GM21737 (cell line): ENCODE measurements around the gene PPP1R3C.

Source experiments
- ATAC-seq: cut with Tn5 transposase; IDR thresholded peaks from one replicate; pipeline ENCODE4 v1.9.1; 2021; ENCODE audit warnings: mild to moderate bottlenecking, moderate library complexity; ENCODE audit not compliant: unreplicated experiment

Gene PPP1R3C

DNA sequence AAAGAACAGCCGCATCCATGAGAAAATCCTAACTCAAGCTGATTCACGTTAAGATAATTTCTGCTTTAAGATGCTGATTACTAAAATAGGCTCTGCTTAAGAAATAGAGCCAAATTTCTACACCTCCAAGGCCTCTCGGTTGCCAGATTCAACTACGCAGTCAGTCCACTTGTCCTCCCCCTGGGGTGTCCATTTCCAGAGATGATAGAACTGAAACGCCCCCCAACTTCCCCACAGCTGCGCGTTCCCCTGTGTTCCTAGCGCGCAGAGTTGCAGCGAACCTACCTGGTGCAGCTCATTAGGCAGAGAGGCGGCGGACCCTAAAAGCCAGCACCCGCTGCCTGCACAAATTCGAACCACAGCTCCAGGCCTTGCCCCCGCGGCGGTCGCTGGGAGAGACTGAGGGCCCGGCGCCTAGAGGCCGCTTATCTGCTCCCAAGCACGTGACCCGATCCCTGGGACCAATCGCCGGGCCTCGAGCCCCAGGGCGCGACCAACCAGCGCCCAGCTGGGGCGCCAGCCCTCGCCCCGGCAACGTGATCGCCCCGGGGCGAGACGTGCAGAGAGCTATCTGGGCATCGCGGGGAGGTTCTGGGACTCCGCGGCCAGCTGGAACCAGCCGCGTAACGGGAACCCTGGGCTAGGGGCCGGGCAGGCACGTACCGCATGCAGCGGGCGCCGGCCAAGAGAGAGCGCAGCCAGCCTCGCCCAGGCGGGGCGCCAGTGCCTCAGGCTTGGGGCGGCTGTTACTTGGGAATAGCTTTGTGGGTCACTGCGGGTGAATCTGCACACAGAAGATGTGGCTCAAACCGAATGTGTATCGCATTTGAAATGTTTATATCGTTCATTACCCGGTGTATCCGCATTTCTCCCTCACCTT is at the start of gene PPP1R3C:
TSS of gene PPP1R3C (minus strand) at position 401 of the 880 bp plus-strand sequence. CDS start at position 299, 102 bp downstream.
- ATAC-seq = peak; percentile 74

DNA sequence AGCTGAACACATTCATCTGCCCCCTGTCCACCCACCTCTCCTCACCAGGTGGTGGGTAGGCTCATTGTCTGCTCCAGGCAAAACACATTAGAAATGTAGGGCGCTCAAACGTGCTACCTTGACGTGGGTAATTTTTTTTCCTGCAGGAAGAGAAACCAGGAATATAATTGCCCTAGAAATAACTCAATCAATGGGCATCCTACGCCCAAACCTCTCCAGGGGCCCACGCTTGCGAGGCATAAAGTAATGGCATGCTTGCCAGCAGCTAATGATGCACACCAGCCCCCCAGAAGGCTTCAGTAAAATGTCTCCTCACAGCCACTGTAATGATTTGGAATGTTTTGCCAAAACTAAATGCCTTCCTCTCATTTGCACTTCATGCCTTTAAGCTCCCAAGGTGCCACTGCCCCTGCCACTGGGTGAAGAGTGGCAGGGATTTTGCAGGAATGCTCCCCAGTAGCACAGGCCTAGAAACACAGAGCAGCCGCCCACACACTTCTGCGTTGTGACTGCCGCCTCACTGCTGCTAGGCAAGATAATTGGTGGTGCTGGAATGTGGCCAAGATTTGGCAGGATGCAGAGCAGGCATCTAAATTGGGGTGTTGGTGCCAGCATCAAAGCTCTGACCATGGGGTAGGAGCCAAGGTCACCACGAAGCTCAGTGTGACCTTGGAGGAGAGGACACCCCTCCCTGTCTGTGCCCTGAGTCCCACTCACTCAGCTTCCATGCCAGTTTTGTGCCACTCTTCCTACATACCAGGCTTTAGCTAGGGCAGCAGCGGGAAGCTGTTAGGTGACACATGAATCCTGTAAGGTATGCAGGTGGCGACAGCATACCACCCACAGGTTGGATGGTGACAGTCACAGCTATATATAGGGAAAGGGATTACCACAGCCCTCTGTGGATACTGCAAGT is 48.7 kb upstream of the PPP1R3C start:
- ATAC-seq = no peak

DNA sequence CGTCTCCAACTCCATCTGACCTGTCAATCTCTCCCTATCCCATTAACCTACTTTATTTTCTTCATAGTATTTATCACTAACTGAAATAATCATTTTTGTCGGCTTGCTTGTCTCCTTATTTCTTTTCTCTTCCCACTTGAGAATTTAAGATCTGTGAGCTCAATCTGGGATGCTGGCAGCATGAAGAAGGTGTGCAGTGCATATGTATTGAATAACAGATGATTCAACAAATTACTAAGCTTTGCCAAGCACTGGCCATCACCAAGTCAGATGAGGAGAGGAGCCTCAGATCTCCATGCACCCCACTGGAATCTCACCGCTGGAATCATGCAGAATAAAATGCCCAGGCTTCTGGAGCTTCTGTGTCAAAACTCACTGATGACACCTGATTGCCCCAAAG is 47.6 kb upstream of the PPP1R3C start:
- no peak for ATAC-seq

DNA sequence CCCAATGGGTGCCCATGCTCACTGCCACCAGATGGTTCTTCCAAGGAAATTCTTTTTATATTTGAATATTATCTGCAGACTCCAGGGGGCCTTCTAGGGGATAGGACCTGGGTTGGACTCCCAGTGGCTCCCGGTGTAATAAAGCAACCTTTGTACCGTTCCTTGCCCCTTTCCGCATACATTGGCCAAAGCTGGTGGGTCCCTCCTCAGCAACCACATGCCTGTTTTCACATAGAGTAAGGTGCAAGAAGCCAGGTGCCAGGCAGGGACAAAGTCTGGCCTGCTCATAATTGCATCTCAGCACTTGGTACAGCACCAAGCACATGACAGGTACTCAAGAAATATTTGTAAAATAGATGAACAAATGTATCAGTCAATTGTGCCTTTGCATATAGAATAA is 46.4 kb upstream of the PPP1R3C start:
- ATAC-seq = no peak

DNA sequence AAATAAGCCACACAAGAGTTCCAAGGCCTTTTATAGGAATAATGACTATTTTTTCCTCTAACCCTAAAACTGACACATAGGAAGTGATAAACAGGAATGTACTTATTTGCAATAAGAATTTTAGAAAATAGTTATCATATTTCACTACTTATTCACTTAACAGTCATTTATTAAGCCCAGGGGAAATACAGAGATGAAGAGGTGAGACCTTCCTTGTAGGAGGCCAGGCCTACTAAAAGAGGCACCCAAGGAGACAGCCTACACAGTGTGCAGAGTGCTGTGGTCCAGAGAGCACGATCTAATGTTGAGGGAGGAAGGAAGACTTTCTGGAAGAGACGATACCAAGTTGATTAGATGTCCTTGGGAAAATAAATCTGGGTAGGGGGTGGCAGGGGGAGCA is 45.0 kb upstream of the PPP1R3C start:
- no peak for ATAC-seq

DNA sequence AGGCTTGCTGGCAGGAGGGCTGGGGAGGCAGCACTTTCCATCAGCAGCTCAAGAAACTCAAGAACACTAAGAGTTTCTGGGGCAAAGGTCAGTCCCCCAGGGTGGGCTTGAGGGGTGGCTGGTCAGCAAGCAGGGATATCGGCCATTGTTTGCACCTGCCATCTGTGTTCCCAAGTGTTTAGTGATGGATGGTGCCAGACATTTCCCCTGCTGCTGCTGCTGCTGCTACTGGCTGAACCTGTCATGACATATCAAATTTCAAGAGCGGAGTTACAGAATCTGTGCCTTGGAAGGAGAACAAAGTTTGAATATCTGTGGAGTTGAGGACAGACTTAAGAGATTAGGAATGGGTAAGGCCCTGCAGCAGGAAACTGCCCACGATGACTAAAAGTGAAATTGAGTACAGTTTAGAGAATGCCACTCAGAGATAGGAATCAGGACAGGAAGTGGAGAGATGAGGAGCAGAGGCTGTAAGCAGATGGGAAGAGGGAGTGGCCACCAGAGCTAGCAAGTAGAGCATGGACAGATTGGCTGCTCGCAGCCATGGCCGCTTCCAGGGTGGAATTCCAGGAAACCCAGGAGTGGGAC is 39.2 kb upstream of the PPP1R3C start:
- no peak for ATAC-seq

DNA sequence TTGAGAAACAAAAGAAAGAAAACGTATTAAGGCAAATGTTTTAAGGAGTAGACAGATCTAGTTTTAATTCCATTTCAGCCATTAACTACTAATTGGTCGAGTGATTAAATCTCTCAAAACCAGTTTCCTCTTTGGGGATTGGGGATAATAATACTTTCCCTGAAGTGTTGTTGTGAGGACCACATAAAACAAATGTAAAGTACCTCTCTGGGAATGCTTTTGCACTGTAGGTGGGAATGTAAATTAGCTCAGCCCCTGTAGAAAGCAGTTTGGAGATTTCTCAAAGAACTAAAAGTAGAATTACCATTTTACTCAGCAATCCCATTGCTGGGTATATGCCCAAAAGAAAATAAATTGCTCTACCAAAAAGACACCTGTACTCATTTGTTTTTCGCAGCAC is 36.0 kb upstream of the PPP1R3C start:
- no peak for ATAC-seq

DNA sequence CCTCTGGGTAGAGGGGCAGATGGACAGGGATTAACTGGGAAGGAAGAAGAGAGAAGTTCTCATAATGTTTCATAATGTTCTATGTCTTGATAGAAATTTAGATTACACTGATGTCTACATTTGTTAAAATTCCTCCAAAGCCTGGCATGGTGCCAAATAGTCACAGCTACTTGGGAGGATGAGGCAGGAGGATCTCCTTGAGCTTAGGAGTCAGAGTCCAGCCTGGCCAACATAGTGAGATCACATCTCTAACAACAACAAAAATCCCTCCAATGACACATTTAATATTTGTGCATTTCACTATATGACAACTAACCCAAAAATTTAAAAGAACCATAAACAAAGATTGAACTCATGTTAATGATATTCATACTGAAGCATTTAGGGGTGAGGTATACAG is 33.0 kb upstream of the PPP1R3C start:
- ATAC-seq = no peak

DNA sequence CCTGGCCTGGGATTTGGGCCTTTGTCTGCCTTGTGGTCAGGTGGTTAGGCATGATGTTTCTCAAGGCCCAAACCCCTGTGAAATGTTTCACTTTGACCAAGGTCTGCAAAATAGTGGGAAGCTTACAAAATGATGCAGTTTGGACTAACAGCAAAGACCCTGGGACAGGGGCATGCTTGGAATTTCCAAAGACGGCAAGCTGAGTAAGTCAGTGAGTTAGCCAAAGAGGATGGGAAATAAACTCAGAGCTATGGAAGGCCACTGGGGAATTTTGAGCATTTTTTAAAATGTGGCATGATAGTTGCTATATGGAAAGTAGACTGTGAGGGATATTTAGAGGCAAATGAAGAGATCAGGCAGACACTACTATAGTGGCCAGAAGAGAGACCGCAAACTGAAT is 31.6 kb upstream of the PPP1R3C start:
- no peak for ATAC-seq

DNA sequence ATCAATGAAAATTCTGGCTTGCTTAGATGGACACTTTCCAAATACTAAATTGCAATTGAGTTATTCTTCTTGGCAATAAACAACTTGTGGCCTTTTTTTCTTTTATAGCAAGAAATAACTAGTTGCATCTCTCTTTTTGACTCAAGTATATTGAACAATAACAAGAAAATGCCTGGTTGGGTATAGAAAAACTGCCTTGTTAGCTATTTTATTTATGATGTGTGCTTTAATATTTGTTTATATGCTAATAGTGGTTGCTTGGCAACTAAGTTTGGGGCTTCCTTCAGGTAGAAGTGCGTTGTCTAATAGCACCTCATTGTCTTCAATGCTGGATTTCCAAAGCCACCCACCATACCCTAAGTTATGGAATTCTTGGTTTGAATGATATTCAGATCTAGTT is 30.1 kb upstream of the PPP1R3C start:
- no peak for ATAC-seq

DNA sequence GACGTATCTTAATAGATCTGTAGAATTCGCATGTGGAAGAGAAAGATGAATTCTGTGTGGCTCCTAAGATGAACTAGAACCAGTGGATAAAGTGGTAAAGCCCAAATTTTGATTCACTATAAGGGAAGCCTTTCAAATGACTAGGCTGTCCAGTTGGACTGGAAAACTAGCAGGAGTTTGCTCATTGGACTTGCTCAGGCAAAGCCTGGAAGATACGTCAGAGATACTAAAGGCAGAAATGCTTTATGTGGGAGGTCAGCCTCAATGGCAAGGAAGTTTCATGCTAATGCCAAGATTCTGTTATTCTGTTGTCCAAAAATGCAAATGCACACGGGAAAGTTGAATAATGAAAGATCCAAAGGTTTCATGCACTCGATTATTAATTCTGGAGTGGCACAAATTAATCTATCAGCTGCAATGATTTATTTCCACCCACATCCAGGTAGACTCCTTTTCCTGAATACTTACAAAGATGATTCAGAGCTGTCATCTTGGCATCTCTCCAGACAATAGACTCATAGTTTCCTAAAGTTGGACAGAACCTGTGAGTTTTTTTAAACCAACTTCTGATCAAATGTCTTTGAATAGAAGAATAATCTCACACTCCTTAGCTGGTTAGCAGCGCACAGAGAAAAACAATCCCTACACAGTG is 20.5 kb upstream of the PPP1R3C start:
- ATAC-seq = no peak

DNA sequence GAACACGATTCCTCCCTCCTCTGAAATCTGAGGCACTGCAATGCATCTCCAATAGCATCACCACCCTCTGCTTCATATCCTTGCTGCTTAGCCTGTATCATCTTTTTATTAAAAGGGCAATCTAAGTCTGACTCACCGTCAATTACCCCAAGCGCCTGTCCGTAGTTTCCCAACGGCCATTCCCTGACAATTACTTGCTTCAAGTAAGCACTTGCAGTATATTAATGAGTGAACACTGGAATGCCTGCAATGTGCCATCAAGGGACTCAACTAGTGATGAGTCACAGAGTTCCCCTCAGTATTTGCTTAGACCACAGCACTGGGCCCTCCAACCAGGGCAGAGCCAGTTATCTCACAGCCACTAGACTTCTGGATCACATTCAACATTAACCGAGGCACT is 19.5 kb upstream of the PPP1R3C start:
- ATAC-seq = no peak

DNA sequence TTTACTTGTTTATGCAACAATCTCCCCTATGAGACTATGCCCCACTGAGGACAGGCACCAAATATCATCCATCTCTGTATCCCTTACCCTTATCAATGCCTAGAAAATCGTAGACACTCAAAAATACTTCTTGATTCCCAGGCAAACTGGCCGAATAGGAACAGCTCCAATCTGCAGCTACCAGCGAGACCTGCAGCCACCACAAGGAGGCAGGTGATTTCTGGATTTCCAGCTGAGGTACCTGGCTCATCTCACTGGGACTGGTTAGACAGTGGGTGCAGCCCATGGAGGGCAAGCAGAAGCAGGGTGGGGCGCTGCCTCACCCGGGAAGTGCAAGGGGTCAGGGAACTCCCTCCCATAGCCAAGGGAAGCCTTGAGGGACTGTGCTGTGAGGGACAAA is 10.8 kb upstream of the PPP1R3C start:
- ATAC-seq = no peak

DNA sequence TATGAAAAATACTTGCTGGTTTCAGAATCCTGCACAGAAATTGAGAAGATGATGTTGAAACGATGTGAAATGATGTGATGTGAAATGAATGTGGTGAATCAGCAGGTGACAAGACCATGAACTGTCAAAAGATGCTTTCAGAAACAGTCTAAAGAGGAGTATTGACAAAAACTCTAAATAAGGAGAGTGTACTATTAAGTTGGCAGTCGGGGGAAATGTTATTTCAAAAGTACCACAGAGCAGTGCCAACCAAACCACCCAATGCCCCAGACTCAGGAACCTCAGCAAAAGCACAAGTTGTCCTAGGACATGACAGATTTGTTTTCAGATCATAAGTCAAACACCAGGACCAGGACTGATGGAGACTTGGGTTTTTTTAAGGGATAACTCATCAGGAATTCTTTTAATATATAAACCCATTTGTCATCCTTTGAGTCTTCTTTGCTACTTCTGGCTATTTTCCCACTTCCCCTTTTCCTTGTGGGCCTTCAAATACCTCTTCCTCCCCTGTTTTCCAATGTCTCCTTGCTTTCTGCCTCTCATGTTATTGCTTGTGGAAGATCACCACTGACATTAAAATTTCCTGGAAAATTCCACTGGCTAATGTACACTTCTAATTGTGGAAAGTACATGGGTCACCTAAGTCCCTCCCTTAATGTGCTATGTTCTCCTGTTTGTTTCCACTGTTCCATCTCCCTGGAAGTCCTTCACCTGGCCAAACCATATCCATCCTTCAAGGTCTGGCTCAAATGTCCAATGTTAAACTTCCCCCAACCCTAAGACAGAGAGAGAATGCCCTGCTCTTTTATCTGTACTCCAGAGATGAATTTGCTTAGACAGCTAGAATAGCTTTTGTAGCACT is 10.2 kb upstream of the PPP1R3C start:
- ATAC-seq = no peak

DNA sequence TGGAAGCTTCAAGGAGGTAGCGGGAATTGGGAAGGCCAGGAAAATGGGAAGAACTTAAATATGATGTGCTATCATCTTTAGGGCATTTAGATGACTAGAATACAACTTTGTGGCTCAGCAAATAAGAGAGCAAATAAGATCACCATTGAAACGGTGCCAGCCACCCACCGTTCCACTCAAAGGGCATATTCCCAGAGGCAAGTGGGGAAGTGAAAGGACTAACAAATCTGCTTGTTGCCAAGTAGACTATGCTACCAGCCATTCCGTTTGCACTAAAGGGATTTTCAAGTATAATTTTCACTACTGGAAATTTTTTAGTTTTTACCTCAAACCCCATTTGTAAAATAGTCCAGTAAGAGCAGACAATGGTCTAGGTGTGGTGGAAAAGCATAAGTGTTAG is 4.0 kb upstream of the PPP1R3C start:
- no peak for ATAC-seq

DNA sequence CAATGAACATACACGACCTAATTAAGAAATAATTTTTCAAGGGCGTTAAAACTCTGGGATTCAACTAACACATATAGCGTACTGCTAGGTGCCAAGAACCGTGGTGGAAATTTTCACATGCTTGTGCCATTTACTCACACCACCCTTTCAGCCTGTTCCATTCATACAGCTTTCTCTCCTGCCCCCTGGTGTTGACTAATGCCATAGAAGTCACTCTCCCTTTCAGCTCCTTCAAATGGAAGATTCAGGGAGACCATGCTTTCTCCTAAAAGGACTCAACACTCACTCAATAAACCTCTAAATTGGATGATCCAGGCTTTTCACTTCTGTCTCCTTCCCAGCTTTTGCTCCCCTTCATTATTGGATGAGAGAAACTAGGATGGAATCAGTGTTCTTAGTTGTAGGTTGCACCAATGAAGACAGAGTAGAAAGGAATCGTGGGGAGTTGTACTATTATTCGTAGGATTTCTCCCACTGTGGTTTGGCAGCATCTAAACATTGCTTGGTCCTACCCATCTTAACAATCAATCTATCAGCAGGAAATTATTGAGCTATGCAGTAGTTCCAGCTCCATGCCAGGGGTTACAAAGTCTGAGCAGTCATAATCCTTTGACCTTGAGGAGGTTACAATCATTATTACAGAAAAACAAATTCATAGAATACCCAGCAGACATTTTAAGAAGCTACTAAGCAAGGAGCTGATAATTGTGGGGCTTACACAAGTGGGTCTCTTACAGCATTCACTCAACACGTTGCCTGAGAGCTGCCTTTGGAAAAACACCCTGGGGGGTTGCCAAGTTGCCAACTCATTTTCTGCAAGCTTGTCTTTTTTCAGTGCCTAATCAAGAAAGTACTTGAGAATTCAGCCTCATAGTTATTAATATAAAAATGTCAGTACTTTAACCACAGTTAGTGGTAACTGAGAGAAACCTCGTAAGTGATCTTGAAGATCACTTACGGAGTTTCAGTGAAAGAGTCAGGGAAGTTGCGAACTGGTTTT is 2.8 kb upstream of the PPP1R3C start:
- no peak for ATAC-seq

DNA sequence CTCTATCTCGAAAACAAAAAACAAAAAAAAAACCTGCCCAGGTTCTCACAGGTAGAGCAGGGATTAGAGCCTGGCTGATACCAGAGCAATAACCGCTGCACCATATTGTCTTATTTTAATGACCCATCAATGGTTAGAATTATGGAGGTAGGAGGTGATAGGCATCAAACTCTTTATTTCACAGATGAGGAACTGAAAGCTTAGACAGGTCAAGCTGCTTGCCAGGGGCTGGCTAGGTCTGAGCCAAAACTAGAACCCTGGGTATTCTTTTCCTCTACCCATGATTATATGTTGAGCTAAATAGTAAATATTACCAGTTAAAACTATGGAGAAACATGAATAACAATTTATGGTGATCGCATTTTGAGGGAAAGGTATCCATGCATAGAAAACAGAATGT is 2.0 kb upstream of the PPP1R3C start:
- ATAC-seq = no peak

DNA sequence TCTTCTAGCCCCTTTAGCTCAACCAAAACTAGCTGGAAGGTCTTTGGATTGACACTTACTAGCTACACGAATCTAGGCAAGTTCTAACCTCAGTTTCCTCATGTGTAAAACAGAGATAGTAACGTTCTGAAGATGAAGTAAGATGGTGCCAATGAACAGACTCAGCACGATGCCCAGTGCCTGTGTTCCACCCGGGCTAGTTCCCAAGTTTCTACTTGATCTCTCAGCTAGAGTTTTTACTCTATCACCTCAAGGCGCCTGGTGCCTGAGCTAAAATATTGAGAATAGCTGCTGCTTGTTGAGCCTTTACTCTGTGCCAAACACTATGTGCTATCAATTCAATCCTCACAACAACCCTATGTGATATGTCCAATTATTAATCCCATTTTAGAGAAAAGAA is 1.4 kb upstream of the PPP1R3C start:
- ATAC-seq = no peak

DNA sequence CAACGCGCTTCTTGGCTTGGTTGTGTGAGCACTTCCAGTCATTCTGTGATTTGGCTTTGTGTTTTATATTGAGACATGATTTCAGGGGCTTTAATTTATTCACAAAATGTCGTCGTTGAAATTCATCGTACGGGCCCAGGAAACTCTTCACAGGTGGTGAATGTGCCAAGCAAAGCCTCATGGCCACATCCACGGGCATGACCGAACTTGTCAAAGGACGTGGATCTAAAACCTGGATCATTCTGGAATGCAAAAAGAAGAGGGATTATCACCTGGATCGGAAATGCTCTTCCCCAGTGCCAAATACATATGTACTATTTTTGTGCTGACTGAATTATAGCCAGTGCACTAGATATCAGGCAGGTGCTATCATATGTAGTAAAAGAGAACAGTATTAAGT is 2.2 kb downstream of the PPP1R3C start:
- ATAC-seq = no peak
